Measurements from ENCODE around the gene LGALSL.

The LGALSL gene

DNA sequence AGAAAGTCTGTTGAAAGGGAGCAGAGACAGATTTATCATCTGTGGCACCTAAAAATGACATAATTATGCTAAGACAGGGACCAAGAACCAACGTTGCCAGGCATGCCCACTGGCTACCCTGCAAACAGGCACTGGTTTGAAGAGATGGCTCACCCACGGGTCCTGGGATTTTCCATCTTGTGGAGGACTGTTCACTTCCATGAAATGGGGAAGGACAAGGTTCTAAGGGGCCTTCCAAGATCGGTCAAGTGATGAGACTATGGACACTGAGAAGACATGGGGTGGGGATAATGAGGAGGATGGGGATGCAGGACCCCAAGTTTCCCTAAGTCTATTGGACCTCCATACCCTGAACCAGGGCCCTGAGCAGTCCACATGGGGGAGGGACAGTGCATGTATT, 18.9 kb downstream of the LGALSL start:
- no peak for DNase-seq

DNA sequence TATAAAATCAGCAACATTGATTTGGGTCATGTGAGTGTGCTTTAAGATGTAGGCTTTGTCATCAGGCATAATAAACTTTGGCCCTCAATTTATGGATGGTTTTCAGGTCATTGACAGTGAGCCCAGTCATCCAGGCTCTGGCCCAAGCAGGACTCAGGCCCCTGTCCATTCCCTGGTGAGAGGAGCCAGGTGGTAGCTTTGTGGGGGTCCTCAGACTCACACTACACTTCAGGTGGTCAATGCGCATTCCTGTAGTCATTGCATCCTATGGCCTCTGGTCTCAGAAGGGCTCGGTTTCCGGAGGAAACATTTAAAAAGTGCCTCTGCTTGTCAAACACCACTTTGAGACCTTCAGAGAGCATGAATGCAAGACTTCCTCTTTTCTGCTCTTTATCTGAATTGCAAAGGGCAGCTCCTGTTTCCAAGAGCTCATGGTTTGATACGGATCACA, 20.2 kb downstream of the LGALSL start:
- DNase-seq = no peak

DNA sequence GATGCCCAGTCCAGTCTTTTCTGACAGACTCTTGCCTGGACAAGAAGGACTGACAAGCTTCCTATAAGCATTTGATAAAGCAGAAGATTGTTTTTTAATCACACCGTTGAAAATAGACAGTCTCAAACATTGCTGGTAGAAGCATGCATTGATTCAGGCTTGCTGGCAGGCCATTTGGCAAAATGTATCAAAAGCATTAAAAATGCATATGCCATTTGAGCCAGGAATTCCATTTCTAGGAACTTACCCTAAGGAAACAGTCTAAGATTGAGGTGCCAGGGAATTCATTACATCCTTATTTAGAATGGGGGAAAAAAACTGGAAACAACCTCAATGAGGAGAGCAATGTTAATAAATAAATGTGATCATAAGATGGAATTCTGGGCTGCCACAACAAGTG, 20.7 kb downstream of the LGALSL start:
- no peak for DNase-seq

DNA sequence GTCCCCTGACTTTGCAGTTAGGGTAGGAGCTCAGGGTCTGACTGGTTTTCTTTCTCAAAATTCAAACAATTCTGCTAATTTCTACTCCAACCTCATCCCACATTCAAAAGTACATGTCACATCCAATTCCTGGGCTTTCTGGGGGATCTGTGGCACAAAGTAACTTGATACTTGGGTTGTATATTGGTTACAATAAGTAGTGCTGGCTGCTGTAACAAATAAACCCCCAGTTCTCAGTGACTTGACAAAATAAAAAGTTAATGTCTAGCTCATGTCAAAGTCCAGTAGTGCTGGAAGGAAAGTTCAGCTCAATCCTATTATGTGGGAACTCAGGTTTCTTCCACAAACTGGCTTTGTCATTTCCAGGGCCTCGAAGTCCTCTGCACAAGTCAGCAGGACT, 23.1 kb downstream of the LGALSL start:
- DNase-seq = no peak

DNA sequence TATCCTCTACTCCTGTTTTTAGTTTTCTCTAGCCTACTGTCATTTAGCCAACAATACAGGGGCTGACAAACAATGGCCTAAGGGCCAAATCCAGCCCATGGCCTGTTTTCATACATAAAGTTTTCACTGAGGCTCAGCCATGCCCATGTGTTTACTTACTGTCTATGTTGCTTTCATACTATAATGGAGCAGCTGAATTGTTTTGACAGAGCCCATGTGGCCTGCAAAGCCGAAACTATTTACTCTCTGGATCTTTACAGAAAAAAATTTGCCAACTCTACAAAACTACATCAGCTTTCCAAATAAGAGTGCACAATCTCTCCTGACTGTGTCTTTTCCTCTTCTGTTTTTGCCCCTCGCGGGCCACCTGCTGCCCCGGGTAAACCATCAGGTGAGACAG, 24.0 kb downstream of the LGALSL start:
- DNase-seq = no peak

DNA sequence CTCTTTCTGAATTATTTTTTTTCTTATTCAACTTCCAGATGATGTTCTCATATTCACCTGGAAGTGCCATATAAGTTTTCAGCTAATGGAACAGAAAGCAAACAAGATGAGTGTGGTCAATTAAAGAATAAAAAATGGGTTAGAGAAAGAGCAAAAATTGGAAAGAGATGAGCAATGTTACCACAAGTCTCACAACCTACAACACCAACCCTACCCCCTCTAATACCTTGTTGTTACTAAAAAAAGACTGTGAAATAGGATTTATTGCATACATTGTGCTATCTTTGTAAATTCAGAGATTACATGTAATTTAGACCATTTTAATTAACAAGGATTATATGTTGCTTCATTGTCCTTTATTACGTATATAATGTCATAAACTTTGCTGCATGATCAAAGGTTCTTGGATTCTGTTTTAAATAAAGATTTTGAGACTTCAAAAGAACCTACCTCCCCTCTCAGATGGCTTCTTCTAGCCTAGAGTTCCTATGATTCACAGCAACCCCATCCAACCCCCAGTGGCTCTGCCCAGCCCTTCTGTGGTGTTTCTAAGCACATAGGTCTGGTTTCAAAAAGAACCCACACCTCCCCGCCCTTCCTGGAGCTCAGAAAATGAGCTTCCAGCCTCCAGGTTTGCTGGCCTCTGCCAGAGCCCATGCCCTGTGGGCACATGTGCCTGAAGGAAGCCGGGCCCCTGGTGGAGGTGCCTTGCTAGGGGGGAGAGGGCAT, 24.7 kb downstream of the LGALSL start:
- DNase-seq = peak in 1 of 2 donors; percentile 1

DNA sequence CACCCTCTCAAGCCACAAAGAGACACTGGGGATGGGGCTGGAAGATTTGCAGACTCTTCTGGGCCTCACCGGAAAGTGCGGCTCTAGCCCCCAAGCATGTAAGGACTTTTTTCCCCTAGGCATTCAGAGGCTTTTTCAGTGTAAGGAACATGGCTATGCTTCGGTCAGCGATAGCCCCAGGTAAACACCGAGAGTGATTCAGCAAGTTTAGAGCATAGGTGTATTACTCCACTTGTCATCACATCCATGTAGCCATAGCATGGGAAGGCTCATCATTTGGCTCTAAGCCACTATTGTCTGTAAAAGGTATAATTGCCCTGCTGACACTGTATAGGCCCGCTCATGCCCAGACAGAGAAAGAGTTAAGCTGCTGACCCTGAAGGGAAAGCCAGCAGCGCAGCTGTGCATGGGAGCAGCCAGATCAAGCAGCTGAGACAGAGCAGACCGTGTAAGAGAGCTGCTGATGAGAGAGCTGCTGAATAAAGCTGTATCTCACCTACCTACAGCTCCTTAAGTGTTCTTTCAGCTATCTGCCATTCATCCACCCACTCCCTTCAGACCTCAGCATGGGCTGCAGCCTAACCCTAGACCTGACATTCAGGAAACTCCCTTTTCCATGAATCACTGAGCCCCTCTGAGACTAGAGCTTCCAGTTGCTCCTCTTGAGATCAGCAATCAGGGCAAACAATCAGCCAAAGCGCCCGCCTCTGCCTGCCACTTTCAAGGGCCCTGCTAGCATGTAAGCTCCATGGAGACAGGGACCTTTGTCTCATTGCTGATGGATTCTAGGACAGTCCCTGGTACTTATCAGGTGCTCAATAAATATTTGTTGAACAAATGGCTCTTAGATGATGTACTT, 25.5 kb downstream of the LGALSL start:
- no peak for DNase-seq

DNA sequence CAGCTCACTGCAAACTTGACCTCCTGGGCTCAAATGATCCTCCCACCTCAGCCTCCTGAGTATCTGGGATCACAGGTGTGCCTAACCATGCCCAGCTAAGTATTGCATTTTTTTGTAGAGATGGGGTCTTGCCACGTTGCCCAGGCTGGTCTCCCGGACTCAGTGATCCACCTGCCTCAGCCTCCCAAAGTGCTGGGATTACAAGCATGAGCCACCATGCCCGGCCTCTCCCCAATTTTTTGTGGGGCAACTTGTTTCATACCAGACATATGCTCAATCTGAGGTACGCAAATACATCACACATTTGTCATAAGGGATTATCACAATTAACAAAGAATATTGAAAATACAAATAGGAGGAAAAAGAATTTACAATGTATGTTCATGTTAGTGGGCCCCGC, 27.7 kb downstream of the LGALSL start:
- DNase-seq = no peak

DNA sequence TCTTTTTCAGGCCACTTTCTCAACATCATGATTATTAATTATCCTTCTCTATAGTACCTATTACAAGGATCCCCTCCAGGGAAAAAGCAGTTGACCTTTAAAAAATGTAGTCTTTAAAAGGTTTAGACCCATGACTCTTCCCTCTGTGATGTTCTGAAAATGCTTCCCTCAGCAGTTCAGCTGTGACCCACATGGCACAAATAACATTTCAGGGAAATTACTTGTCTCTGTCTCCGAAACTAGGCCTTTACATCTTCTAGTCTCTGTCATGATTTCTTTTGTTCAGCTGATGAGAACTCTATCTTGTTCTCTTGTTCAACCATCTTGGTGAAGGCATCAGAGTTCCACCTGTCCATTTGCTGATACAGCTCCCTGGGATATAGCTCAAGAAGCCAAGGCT, 28.3 kb downstream of the LGALSL start:
- DNase-seq = no peak

DNA sequence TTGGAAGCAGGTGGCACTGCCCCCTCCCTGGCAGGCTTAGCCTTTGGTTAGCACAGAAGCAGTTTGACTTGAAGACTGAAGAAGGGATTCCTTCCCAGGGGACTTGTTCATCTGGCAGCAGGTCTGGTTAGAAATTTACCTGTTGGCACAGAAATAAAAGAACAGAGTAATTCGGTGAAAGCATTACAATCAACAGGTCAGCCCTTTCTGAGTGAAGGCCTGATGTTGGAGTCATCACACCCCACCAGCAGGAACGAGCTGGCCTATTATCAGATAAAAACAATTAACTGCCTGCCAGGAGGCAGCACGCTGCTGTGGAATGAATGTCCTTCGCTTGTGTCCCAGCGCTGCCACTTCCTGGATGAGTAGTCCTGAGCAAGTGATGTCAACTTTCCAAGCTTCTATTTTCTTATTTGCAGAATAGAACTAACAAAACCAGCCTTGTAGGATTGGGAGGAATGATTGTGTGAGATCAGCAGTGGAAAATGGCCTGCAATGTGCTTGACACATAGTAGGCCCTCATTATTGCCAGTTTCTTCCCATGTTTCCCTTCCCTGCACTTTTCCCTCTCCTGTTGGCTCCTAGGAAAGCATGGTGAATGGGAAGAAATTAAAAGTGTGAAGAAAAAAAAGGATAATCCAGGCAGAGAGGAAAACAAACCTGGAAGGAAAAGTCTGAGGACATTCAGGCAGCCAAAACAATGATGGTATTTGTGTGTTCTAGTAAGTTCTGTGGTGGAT, 29.0 kb downstream of the LGALSL start:
- DNase-seq = no peak

DNA sequence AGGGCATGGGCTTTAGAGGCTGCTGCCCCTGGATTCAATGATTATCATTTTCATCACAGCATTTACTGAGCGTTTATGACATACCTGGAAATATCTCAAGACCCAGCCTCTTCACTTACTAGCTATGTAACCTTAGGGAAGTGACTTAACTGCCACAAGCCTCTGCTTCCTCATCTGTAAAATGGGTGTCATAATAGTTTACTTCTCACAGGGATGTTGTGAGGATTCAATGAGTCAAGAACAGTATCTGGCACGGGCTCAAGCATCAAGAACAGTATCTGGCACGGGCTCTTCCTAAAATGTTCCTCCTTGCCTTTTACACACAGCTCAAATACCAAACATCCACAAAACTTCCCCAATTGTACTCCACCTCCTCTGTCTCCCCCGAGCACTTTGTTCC, 31.4 kb downstream of the LGALSL start:
- DNase-seq = no peak

DNA sequence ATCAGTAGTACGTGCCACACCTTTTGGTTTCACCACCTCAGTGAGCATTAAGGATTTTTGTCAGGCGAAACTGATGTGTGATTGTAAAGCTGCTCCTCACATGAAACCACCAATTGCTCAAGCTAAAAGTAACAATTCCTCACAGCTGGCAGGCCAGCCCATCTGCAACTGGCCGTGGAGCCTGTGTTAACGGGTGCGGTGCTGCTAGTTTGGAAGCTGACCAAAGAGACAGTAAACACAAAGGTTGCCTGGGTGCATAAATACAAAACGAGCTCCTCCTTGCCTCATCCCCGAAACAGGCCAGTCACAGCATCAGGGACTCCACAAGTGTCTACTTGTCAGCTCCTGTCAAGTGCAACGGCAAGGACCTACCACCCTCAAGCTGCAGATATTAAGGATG, 32.0 kb downstream of the LGALSL start:
- DNase-seq = no peak

DNA sequence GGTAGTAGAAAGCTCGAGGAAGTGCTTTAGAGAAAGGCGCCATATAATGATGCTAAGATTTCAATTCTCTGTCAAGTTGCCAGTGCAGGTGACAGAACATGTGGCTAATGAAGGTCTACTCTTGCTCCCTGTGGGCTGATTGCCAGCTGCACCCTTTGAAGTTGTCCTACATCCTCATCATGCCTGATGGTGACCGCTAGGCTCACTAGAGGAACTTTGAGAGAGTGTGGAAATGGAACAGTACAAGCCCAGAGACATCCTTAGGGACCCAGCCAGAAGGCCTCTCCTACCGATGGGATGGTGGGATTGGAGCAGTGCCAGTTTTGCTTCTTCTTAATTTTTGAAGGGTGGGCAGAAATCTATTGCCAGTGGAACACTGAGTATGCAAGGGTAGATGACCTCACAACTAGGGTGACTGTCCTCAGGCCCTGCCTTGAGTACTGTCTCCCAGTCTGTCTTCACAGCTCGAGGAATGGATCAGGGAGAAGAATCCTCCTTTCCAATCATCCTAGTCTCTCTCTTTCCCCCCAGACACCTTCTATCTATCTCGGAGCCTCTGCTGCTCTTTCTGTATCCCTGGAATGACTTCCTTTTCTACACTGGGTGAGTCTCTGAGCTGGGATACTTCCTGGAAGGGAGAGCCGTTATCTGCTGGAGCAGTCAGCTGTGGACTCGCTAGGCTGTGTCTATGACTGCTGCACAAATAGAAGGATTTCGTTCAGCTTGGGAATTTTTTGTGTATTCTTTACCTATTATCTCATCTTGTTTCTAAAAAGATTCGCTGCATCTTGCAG, 33.5 kb downstream of the LGALSL start:
- DNase-seq = no peak

DNA sequence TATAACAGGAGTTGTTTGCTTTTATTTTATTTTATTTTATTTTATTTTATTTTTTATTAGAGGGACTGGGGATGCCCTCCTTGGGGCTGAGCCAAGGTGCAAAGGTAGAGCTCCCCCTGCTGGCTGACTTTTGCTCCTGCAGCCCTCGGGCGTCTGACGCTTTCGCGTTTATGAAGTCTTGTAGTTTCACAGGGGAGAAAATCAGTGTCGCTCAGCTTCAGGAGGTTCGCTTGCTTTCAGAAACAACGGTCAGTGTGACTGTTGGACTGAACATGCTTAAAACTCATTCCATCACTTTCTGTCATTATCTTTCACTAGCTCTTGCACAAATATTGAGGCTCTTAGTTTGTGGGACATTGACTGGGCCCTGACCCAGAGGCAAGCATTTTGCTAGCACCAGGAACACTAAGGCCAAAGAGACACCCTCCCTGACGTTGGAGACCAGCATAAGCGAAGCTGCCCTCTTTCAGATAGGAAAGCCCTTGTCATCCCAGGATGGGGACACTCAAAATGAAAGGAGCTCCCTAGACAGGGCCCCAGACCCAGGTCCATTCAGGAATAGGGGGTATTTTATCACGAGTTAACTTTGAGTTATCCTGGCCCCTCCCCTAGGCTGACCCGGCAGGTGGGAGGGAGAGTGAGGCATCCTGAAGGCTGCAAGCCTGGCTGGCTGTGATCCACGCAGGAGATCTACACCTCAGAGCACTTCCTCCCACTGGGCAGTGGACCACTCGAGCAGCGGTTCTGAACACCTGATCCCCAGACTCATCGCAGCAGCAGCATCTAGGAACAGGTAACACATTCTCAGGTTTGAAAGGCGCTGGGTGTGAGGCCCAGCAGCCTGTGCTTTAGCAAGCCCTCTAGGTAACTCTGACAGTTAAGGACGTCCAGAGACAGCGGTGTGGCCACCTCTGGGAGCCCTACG, 34.4 kb downstream of the LGALSL start:
- DNase-seq = peak; percentile 85 to 88

DNA sequence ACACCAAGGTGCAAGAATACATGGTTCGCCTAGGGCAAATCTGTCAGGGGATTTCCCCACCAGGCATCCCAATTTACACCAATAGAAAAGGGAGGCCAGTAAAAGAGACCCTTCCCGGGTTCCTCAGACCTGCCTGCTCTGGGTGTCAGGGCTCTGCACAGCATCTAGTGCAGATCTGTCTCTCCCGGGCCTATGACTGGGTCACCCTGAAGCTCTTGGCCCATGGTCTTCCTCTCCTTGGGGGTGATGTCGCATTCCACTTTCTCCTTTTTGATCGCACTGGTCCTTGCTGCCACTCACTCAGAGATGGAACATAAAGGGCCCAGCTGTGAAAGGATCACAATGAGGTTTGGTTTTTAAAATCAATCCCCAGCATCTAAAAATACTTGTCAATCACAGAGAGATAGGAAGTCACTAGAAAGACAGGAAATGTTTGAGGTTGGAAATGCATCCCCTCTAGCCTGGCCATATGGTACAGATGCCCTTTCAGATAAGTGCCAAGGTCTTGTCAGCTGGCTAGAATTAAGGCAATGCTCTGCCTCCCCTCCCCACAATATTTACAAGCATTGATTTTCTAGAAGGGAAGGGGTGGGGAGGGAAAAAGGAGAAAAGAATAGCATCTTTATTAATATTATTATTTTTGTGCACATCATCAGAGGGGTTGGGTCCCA, 35.3 kb downstream of the LGALSL start:
- DNase-seq = no peak

DNA sequence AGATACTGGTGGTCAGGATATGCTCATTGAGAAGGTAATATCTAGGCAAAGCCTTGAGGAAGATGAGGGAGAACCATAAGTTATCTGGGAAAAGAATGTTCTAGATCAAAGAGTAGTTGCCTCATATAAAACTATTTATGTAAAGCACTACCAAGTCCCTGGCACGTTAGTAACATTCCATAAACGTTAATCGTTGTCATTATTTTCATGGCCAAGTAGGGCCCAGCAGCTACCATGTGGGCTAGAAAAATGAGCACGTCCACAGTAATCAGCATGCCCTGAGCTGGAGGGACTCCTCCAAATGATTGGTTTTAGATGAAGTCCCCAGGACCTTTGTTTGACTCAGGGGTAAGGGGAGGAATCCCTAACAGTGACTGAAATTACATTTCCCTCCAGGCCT, 37.5 kb downstream of the LGALSL start:
- no peak for DNase-seq

DNA sequence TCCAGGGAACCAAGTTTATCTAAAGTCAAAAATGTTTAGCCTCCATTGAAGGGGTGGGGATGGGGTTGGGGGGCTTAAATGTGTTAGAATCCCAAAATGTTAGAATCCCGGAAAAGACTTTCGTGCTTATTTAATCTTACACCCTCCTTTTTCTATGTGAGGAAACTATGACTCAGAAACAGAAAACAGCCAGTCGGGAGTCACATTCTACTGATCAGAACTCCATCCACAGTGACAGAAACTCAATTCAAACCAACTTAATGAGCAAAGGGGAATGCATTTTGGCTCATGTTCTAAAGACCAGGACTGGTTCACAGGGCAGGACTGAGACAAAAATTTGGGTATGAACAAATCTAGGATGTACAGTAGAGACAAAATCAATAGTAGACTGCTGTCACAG, 38.3 kb downstream of the LGALSL start:
- DNase-seq = no peak

DNA sequence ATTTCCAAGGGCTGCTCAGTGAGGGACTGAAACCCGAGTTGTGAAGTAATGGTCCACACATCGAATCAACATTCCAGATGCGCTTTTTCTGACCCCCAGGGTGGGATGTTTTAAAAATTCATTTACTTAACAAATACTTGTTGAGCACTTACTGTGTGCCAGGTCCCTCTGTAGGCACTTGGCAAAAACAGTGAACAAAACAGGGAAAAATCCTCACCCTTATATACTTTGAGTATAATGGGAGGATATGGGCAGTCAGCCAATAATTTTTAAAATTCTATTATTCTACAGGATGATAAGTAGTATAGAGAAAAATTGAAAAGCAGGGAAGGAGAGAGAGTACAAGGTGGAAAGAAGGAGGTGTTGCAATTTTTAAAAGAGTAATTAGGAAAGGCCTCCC, 38.9 kb downstream of the LGALSL start:
- no peak for DNase-seq

DNA sequence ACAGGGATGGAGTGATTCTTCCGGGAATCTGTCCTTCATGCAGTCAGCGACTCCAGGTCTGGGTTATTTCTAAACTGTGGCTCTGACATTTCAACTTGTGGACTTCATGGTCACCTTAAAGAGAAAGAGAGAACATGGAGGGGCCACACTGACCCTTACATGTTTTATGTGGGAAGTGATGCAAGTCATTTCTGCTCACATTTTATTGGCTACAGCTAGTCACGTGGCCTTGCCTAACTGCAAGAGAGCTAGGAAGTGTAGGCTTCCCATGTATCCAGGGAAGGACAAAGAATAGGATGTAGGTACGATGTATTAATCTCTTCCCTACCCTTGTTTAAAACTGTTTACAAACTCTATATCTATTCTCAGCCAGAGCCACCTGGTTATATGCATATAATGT, 39.8 kb downstream of the LGALSL start:
- DNase-seq = no peak

DNA sequence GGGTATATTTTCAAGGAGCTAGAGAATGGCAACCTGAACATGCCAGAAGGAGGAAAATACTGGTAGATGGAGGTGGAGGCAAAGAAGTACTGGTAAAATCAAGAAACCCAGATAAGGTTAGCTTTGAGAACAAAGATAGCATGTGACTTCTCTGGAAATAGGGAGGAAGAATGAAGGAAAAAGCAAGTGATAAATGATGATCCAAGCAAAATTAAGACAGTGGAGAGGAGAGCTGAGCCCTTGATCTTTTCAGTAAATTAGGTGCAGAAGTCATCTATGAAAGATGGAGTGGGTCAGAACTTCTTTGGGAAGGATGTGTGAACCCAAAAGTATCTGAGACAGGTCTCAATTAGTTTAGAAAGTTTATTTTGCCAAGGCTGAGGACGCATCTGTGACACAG, 44.5 kb downstream of the LGALSL start:
- DNase-seq = no peak

DNA sequence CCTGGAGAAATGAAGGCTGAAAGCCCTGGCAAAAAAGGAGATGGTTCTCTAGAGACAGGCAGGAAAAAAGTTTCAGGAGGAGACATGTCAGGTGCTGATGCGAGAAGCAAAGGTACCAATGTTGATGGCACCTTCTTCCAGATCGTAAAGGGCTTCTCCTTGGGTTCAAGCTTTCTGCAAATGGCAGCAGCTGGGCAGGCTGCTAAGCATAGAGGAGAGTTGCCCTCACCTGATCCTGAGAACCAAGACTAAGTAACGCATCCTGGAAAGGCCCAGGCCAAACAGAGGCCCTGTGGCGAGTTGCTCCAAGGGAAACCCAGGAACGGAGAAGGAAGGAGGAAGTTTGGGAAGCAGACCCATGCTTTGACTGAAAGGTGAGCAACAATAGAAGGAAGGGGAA, 46.6 kb downstream of the LGALSL start:
- no peak for DNase-seq
